BE2C (cell line): Measurements from ENCODE around the gene C2orf49.

Experiments used
- DNase-seq: peaks from one replicate; pipeline ENCODE4 v3.0.0-alpha.2; 2020
- H3K27me3 ChIP-seq: fragments of 250-450 bp; sonication (Bioruptor Pico); 2 replicates; pipeline ENCODE4 v1.5.1; 2020; ENCODE audit warnings: mild to moderate bottlenecking
- H3K36me3 ChIP-seq: fragments of 250-450 bp; sonication (Bioruptor Pico); 2 replicates; pipeline ENCODE4 v1.5.1; 2020; ENCODE audit warnings: mild to moderate bottlenecking
- H3K4me1 ChIP-seq: fragments of 250-450 bp; sonication (Bioruptor Pico); 2 replicates; pipeline ENCODE4 v1.5.1; 2020
- H3K4me3 ChIP-seq: 2 replicates; pipeline ENCODE4 v1.5.1; 2011; ENCODE audit warnings: low read depth, low read length
- H3K9me3 ChIP-seq: fragments of 250-450 bp; sonication (Bioruptor Pico); 2 replicates; pipeline ENCODE4 v1.5.1; 2020
- TF ChIP-seq, protein P1 (sequence below): IDR thresholded peaks from 2 replicates; pipeline ENCODE4 v1.5.1; 2012; ENCODE audit warnings: mild to moderate bottlenecking, low read depth, low read length

Gene C2orf49

DNA sequence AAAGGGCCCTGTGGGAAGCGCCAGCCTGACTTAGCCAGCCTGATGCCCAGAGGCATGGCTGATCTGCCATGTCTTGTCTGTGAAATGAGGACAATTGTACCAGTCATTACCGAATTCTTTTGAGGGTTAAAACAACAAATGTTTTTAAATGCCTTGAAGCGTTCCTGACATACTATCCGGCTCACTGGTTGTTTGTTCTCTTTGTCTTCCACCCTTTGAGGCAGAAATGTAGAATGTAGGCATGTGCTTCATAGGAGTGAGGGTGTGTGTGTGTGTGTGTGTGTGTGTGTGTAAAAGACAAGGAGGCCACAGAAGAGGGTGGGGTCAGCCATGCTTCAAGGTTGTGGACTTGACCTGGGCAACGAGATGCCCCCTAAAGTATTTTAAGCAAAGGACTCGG, 43.3 kb upstream of the C2orf49 start:
- no peak for DNase-seq
- H3K27me3 ChIP-seq, result no peaks in the 10 kb centered on the region
- H3K9me3 ChIP-seq, result no peaks in the 10 kb centered on the region
- H3K4me3 ChIP-seq, result no peak overlapping the region
- TF ChIP-seq, protein P1, sequence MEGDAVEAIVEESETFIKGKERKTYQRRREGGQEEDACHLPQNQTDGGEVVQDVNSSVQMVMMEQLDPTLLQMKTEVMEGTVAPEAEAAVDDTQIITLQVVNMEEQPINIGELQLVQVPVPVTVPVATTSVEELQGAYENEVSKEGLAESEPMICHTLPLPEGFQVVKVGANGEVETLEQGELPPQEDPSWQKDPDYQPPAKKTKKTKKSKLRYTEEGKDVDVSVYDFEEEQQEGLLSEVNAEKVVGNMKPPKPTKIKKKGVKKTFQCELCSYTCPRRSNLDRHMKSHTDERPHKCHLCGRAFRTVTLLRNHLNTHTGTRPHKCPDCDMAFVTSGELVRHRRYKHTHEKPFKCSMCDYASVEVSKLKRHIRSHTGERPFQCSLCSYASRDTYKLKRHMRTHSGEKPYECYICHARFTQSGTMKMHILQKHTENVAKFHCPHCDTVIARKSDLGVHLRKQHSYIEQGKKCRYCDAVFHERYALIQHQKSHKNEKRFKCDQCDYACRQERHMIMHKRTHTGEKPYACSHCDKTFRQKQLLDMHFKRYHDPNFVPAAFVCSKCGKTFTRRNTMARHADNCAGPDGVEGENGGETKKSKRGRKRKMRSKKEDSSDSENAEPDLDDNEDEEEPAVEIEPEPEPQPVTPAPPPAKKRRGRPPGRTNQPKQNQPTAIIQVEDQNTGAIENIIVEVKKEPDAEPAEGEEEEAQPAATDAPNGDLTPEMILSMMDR, result no peak
- H3K36me3 ChIP-seq, result peaks cover 4% of the 10 kb centered on the region; the same call in 1 of the 2 replicates
- no peaks in the 10 kb centered on the region for H3K4me1 ChIP-seq

DNA sequence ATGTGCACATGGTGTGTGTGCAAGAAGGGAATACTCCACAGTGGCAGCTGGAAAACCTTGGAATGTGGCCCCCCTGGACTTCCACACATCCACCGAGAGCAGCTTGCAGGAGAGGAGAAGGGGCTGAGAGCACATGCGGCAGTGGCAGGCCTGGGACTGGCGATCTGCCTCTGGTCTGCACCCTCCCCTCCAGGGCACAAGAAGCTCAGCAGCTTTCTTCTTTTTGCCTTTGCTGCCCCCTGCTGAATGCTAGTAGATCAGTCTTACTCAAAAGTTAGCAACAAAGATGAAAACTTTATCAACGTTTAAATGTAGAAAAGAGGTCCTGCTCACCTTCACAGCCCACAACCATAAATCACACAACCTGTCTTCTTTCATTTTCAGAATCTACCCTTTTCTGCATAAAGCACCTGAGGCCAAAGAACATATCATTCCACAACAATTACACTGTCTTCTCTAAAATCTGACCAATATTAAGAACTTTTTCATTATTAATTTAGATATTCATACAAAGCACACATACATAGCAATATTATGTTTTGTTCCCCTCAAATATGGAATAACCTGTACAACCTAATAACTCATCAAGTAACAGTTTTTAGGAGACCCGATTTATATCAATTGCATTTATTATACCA, 42.4 kb upstream of the C2orf49 start:
- H3K36me3 ChIP-seq, result peaks cover 4% of the 10 kb centered on the region; the same call in 1 of the 2 replicates
- no peak overlapping the region for H3K4me3 ChIP-seq
- no peaks in the 10 kb centered on the region for H3K9me3 ChIP-seq
- DNase-seq, result peak; percentile 76
- H3K4me1 ChIP-seq, result no peaks in the 10 kb centered on the region
- TF ChIP-seq, protein P1, result peak; percentile 61
- H3K27me3 ChIP-seq, result no peaks in the 10 kb centered on the region

DNA sequence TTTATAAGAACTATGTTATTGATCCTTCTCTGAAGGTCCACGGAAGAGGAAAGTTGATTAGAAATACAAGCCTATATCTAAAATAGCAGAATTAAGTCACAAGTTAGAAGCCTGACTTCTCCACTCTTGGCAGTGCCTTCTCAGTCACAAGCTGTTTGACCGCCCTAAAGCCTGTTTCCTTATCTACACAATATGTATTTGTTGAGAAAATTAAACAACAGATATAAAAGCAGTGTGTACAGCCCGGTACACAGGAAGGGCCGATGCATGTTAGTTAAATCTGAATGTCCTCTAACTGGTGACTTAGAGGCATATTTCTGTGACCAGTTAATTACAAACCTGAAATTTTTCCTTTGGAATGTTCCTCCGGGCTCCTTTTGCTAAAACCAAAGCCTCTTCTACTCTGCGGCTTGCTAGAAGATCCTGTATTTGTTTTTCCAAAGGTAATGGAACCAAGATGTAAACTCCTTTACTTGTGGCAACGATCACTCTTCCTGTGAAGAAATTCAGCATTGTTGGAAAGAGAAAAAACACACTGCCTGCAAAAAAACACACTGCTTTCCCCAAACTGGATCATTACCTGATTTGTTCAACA, 41.2 kb upstream of the C2orf49 start:
- DNase-seq, result no peak
- H3K36me3 ChIP-seq, result peaks cover 2% of the 10 kb centered on the region; the same call in 1 of the 2 replicates
- no peaks in the 10 kb centered on the region for H3K9me3 ChIP-seq
- TF ChIP-seq, protein P1, result no peak
- H3K4me3 ChIP-seq, result no peak overlapping the region
- H3K27me3 ChIP-seq, result no peaks in the 10 kb centered on the region
- H3K4me1 ChIP-seq, result no peaks in the 10 kb centered on the region

DNA sequence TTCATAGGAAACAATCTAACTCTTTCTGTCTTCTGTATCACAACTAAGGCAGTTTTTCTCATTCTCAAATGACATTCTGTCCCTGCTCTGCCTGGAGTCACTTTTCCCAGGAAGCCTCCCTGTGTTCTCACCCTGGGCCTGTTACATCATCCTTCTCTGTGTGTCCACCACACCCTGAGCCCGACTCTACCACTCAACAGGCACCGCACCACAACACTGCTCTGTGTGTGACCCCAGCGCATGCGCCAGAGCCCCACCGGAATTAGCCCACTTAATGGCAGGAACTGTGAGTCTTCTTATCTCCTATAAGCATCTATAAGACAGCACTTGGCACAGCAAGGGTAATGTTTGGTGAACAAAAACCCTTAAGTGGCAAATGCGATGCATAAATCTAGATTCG, 40.1 kb upstream of the C2orf49 start:
- no peaks in the 10 kb centered on the region for H3K36me3 ChIP-seq
- no peak overlapping the region for H3K4me3 ChIP-seq
- DNase-seq, result no peak
- TF ChIP-seq, protein P1, result no peak
- no peaks in the 10 kb centered on the region for H3K9me3 ChIP-seq
- H3K4me1 ChIP-seq, result no peaks in the 10 kb centered on the region
- H3K27me3 ChIP-seq, result no peaks in the 10 kb centered on the region

DNA sequence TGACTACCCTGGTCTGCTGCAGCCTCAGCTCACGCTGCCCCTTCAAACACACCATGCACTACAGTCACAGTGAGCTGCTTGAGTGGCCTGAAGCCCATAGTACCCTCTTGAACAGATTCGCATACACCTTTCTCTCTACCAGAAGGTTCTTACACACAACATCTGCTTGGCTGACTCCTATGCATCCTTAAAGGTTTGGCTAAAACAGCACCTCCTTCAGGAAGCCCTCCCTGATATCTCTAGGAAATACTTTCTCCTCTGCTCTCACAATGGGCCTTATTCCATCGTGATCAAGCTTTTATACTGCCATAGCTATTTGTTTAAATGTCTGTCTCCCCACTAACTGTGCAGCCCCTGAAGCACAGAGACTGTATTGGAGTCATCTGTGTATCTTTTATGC, 39.3 kb upstream of the C2orf49 start:
- H3K4me1 ChIP-seq, result no peaks in the 10 kb centered on the region
- H3K4me3 ChIP-seq, result no peak overlapping the region
- DNase-seq, result no peak
- H3K27me3 ChIP-seq, result no peaks in the 10 kb centered on the region
- no peaks in the 10 kb centered on the region for H3K9me3 ChIP-seq
- TF ChIP-seq, protein P1, result no peak
- no peaks in the 10 kb centered on the region for H3K36me3 ChIP-seq

DNA sequence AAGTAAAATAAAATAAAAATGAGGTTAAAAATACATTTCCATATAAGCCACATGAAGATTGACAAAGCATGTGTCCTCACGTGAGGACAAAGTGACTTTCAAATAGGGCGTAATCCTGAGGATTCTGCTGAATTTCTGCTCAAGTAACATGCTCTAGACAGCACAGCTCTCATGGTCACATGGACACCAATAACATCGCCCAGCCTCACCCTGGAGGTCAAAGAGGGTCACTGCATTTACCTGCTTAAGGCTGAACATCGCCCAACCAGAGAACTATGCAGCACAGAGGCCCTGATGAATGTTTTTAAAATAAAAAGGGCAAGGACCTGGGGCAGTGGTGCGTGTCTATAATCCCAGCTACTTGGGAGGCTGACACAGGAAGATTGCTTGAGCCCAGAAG, 38.0 kb upstream of the C2orf49 start:
- no peaks in the 10 kb centered on the region for H3K9me3 ChIP-seq
- DNase-seq, result no peak
- no peaks in the 10 kb centered on the region for H3K4me1 ChIP-seq
- H3K27me3 ChIP-seq, result no peaks in the 10 kb centered on the region
- no peaks in the 10 kb centered on the region for H3K36me3 ChIP-seq
- H3K4me3 ChIP-seq, result no peak overlapping the region
- TF ChIP-seq, protein P1, result no peak
